Measurements from ENCODE around the gene TIMP1.
"Not testable (repeated sequence)": the region's sequence is repeated elsewhere in the genome, so short reads cannot be mapped to it uniquely, and the experiment has no call there.

The TIMP1 gene

GRCh38 chrX:47574076-47574546 is 8.1 kb upstream of the TIMP1 start:
- DNase-seq: no peak

GRCh38 chrX:47574547-47575301 is 7.5 kb upstream of the TIMP1 start:
- no peak for DNase-seq

GRCh38 chrX:47576021-47576898 is 6.0 kb upstream of the TIMP1 start:
- no peak for DNase-seq

GRCh38 chrX:47577424-47577823 is 4.8 kb upstream of the TIMP1 start:
- DNase-seq: no peak

GRCh38 chrX:47577901-47578300 is 4.3 kb upstream of the TIMP1 start:
- DNase-seq: no peak

GRCh38 chrX:47578692-47579091 is 3.5 kb upstream of the TIMP1 start:
- DNase-seq: no peak

- DNase-seq: no peak
Measured at GRCh38 chrX:47579537-47579936, 2.7 kb upstream of the TIMP1 start.

GRCh38 chrX:47583240-47583861 is 1.1 kb downstream of the TIMP1 start:
- no peak for DNase-seq

- no peak for DNase-seq
Measured at GRCh38 chrX:47584714-47585113, 2.5 kb downstream of the TIMP1 start.

GRCh38 chrX:47585273-47585672 is 3.0 kb downstream of the TIMP1 start:
- no peak for DNase-seq

GRCh38 chrX:47586043-47586787 is 4.0 kb downstream of the TIMP1 start:
- DNase-seq: no peak

GRCh38 chrX:47587091-47587891 is 5.1 kb downstream of the TIMP1 start:
- no peak for DNase-seq

- no peak for DNase-seq
Measured at GRCh38 chrX:47587906-47588735, 5.9 kb downstream of the TIMP1 start.

- no peak for DNase-seq
Measured at GRCh38 chrX:47590984-47591383, 8.7 kb downstream of the TIMP1 start.

GRCh38 chrX:47593522-47593921 is 11.3 kb downstream of the TIMP1 start:
- no peak for DNase-seq

GRCh38 chrX:47595716-47596251 is 13.5 kb downstream of the TIMP1 start:
- no peak for DNase-seq

GRCh38 chrX:47596256-47596655 is 14.0 kb downstream of the TIMP1 start:
- no peak for DNase-seq

- no peak for DNase-seq
Measured at GRCh38 chrX:47597222-47597621, 15.0 kb downstream of the TIMP1 start.

GRCh38 chrX:47603125-47603524 is 20.9 kb downstream of the TIMP1 start:
- DNase-seq: not testable (repeated sequence)

- DNase-seq: no peak
Measured at GRCh38 chrX:47605024-47605423, 22.8 kb downstream of the TIMP1 start.

GRCh38 chrX:47607091-47607490 is 24.9 kb downstream of the TIMP1 start:
- no peak for DNase-seq

Data from NCI-H1930 (cell line).